GM21526 (cell line): Measurements from ENCODE around the gene ST6GALNAC3.

ENCODE experiments used
- ATAC-seq: cut with Tn5 transposase; IDR thresholded peaks from one replicate; pipeline ENCODE4 v1.9.1; 2021; ENCODE audit warnings: moderate library complexity; ENCODE audit not compliant: unreplicated experiment, low FRiP score

Gene ST6GALNAC3

DNA sequence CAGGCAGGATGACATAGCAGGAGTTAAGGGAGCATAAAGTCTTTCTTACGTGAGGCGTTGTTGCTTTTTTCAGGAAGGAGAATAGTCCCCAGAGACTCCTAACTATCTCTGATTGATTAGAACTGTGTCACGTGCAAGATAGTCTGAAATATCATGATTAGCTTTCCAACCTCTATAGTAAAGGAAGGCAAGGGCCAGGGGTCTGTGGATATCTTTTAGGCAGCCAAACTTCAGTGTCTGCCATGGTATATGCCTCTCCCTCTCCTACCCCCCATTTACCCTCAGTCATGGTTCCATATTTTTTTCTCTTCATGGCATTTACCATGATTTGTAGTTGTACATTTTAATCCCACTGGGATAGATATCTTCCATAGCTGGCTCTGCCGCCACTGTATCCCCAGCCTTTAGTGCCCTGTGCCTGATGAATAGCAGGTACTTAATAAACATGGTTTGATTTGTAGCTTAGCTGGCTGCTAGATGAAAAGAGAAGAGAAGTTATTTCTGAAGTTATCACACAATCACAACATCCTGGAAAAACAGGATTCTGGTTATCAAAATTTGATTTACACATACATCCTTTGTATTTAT is 474.1 kb downstream of the ST6GALNAC3 start:
- no peak for ATAC-seq

DNA sequence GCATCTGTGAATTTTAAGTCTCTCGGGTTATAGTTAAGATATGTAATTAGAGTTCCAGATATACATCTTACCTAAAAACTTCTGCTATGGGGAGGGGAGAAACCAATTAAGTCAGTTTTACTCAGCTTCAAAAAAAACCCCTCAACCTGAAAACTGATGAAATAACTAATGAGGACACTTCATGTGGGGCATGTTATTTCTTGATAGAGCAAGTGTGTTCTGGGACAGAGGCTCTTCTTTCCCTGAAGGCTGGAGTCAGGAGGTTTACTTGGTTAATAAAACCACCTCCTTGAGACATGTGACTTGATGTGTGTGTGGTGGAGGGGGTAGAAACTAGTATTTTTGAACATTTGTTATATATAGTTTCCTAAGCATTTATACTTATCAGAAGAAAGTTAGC is 479.7 kb downstream of the ST6GALNAC3 start:
- ATAC-seq, result no peak

DNA sequence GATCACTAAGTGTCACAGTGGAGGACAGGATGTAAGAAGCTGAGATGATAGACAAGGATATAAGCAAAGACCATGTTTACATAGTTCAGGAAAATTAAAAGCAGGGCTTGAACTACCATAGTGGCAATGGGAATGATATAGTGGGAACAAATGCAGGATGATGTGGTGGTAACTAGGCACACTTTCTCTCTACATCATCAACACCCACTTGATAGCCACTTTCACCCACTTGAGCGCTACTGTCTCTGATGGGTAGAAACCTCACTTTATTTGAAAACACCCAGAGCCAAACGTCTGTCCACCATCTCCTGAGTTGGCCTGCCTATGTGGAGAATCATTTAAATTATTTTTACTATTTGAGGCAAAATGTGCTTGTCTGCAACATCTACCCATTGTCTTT is 487.7 kb downstream of the ST6GALNAC3 start:
- no peak for ATAC-seq

DNA sequence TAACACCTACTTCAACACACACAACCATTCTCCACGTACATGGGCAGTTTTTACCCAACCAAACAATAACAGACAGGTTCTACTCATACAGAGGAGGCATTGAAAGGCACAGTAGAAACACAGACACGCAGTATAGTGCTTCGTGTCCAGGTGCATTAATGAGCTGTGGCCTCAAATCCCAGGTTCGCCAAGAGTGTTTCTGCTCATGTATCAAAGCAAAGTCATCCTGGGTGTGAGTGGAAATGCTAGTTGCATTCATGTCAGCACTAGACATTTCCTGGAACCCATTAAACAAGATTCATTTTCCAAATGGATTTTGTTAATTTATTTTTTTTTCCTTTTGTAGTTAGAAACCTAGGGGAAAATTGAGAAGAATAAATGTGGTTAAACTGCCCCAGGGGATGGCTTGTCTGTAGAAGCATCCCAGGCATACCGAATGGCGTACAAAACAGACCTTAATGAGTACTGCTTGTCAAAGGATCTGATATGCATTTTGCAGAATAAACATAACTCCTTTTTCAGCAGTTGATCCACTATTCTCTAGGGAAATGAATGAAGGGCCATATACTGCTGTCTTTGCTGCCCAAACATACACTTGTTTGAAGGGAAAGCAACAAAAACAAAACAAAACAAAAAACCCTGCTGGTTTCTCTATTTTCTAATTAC is 494.2 kb downstream of the ST6GALNAC3 start:
- no peak for ATAC-seq

DNA sequence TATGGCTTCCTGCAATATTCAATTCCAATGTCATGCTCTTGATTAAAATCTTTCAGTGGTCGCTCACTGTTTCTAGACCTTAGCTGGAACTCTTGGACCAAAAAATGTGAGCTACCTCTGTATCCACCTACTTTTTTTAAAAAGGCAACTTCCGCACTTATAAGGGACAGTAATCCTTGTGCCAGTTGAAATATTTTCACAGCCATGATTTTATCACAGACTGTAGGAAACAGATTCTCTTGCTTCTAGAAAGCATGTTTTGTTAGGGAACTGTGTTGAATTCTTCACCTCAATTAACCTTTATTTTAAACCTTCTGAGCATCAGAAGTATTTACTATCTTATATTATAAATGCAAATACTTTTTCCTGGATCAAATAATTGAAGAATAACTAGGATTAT is 496.7 kb downstream of the ST6GALNAC3 start:
- no peak for ATAC-seq

- no peak for ATAC-seq
Measured at GRCh38 chr1:76572229-76572628, 497.7 kb downstream of the ST6GALNAC3 start.

- no peak for ATAC-seq
Measured at GRCh38 chr1:76576876-76577524, 502.5 kb downstream of the ST6GALNAC3 start.

DNA sequence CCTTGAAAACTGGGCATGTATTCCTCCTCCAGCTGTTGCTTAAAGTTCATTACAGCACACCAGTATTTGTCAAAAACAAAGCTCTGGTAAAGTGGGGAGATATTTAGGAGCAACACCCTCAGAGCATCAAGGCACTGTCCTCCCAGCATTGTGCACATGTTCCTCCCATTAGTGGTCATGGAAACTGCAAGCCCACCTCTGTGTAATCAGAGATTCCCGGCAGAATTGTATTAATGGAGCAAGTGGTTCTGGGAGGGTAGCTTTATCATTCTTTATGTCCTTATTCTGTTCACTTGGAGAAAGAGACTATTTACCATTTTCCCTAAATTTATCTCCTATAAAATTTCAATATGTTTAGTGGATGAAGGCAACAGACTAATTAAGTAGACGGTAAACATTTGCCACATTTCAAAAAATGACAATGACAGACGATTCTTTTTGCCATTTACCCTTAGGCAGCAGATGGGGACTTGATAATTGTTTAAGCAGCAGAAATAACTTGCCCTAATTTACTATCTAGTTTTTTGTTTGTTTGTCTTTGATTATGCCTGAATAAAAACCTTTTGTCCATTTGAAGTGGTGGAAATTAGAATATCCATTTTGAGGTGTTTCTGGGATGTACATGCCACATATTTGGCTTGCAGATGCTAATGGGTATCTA is 503.1 kb downstream of the ST6GALNAC3 start:
- no peak for ATAC-seq

DNA sequence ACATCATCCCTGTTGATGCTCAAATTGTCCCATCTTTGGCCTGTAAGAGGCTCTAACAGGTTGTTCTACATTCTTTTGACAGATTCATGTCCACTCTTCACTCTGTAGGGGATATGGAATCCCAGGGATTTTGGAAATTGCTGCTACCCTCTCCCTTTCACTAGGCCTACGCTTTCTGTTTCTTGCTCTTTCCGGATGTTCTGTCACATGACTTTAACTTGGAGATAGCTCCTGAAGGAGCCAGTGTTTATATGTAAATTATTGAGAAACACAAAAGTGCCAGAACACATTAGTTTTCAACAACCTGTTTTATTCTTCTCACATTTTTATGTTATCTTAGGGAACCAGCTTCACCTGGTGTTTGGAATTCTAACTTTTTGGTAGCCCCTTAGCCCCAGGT is 505.7 kb downstream of the ST6GALNAC3 start:
- no peak for ATAC-seq

GRCh38 chr1:76581712-76582111 is 507.2 kb downstream of the ST6GALNAC3 start:
- no peak for ATAC-seq

DNA sequence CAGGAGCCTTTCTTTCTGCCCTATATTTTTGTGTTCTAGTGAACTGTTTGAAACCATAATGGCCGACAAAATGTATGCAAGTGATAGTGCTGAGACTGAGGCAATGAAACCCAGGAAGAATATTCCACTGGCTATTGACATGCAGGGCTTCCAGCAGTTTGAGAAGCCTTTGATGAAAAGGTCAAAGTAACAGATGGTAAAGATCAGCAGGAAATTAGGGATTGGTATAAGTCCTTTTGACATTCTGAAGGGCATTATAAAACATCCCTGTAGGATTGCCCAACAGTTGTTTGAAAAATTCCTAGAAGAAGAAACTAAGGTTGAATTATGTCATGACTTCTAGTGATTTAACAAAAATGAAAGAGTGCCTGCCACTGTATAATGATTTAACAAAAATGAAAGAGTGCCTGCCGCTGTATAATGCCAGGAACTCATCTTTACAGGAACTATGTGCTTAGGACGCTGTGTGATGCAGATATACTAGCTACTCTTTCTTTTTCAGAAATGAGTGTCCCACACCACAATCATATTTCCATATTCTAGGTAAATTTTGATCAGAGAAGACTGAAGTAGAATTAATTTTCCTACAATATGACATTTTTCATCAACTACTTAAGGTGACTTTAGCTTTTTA is 508.8 kb downstream of the ST6GALNAC3 start:
- no peak for ATAC-seq

DNA sequence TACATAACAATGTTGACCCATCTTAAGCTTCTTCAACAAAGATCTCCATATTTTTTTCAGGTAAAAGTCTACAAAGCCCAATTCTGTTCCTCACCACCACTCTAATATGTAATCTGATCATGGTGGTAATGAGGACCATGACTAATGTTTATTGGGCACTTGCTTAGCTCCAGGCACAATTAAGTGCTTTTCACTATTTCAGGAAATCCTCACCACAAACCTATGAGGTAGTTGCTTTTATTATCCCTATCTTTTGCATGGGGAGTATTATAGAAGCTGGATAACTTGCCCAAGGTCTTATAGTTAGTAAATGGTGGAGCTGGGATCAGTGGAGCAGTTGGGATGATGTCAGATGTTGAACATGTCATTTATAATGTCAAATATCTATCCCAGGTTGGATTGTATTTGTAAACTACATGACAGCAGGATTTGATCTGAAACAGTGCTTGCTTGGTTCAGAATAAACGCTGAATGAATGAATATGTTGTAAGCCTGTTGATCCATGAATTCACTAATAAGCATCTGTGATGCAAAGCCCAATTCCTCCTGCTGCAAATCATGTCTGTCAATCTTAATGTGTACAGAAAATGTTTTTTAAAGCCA is 509.4 kb downstream of the ST6GALNAC3 start:
- no peak for ATAC-seq

- no peak for ATAC-seq
Measured at GRCh38 chr1:76585980-76586674, 511.6 kb downstream of the ST6GALNAC3 start.

GRCh38 chr1:76587212-76587611 is 512.7 kb downstream of the ST6GALNAC3 start:
- no peak for ATAC-seq

- ATAC-seq, result no peak
Measured at GRCh38 chr1:76591461-76591860, 516.9 kb downstream of the ST6GALNAC3 start.

GRCh38 chr1:76591963-76592362 is 517.4 kb downstream of the ST6GALNAC3 start:
- ATAC-seq, result no peak

DNA sequence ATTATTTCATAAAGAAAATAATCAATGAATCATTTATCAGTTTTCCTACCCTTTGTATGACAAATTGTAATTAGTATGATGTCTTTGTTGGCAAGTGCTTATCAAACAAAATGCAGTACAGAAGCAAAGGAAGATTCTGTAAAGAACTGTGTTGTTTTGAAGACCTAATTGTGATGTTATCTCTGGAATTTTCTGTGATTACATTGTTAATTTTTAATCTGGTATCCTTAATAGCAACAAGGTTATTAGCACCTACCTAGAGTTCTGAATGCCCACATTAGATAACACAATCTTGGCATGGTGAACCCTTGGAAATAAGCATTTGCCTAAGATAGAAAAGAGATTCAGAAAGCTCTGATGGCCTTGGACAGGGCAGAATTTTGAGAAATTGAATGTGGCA is 518.6 kb downstream of the ST6GALNAC3 start:
- no peak for ATAC-seq

DNA sequence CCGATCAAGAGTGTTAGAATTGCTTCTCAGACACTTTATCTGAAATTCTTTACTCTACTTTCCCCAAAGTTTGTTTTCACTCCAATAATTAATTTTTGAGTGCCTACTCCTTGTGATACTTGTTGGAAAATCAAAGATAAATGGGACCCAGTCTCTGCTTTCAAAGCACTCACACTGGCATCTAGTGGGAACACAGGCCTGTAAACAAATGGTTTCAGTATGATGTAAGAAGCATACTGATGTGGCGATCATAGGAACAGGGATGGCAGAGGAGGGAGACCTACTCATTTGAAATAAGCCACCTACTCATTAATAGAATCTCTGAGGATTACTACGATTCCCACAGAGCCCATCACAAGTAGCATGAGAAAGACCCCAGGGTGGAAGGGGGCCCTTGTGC is 519.1 kb downstream of the ST6GALNAC3 start:
- no peak for ATAC-seq

GRCh38 chr1:76595024-76595423 is 520.5 kb downstream of the ST6GALNAC3 start:
- ATAC-seq, result no peak

DNA sequence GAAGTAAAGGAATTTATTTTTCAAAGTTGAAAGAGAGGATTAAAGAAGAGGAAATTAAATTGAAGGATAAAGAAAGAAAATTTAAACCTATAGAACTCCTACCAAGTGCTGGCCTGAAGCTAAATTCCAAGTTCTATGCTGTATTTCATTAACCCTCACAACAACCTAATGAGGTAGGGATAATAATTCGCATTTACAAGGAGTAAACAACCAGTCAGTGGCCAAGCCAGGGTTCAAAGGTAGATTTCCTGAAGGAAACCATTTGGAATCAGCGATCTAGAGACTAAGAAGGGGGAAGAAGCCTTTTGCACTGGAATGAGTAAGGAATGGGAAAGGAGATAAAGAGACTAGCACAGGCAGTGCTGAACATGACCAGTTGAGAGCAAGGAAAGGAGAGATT is 526.9 kb downstream of the ST6GALNAC3 start:
- ATAC-seq, result no peak
